Ramos (cell line): ENCODE data around the gene KLK7.

Experiments
- in situ Hi-C: fragments of 300-500 bp; cut with MboI; formaldehyde crosslinking; loops from one replicate; pipeline ENCODE4 v1.14.3; 2022; ENCODE audit warnings: low sequenced_read_pairs; ENCODE audit not compliant: unreplicated experiment

KLK7 gene

GRCh38 chr19:50944795-50945194 lies 38.9 kb downstream of the KLK7 start:
- in situ Hi-C loops, result no loop called here

- in situ Hi-C loops, result no loop called here
These were observed 40.5 kb downstream of the KLK7 start for GRCh38 chr19:50943074-50943828.

DNA sequence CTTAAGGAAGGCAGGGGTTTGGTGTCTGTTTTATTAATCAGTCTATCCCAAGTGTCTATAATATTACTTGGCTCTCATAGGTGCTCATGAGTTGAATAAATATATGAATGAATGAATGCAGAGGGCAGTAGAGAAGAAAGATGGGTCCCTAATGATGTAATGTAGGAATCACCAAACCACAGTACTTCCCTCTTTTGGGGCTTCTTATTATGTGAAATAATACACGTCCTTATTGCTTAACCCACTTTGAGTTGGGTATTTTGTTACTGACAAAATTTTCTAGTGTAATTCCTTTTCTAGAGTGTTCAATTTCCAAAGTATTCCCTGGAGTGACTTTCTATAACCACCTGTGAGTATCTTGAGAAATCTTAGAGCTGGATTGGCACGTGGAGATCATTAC lies 44.1 kb downstream of the KLK7 start:
- in situ Hi-C loops, result loop anchor here (10.0 kb wide), 1 partner anchor 155 kb away; no protein-coding TSS in a partner anchor

DNA sequence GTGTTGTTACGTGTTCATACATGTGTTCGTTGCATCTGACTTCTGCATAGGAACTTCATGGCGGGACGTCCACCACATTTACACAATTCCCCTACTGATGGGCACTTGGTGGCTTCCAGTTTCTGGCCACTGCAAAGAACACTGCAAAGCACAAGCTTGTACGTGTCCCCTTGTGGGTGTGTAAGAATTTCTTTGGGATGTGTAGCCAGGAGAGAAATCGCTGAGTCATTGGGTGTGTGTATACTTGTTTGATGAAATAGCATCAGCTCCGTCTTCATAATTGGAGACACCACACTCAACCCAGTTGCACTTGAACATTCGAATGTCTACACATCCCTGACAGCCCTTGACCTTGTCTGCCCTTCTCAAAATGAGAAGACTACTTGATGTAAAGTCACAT lies 50.1 kb downstream of the KLK7 start:
- in situ Hi-C loops, result loop anchor here (10.0 kb wide), 1 partner anchor 161 kb away; no protein-coding TSS in a partner anchor

- in situ Hi-C loops, result loop anchor here (10.0 kb wide), 1 partner anchor 162 kb away; no protein-coding TSS in a partner anchor
These were observed 51.0 kb downstream of the KLK7 start for GRCh38 chr19:50932690-50933083.

GRCh38 chr19:50932018-50932689 lies 51.6 kb downstream of the KLK7 start:
- in situ Hi-C loops, result loop anchor here (10.0 kb wide), 1 partner anchor 163 kb away; no protein-coding TSS in a partner anchor

DNA sequence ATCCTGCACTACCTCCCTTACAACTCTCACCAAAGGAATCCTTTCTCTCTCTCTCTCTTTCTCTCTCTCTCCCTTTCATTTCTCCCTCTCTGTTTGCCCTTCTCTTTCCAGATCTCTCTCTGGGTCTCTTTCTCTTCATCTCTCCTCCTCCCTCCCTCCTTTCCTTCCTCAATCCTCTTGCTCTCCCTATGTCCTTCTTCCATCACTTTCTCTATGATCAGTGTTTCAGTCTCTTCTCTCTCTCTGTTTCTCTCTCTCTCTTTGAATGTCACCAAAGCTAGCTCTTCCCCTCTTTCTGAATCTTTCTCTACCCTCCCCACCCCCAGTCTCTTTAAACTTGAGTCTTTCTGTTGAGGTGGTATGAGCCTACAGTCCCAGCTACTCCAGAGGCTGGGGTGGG lies 52.7 kb downstream of the KLK7 start:
- in situ Hi-C loops, result loop anchor here (10.0 kb wide), 1 partner anchor 164 kb away; no protein-coding TSS in a partner anchor

GRCh38 chr19:50928831-50929230 lies 54.9 kb downstream of the KLK7 start:
- in situ Hi-C loops, result no loop called here
